Erythroblast (primary cell): Measurements from ENCODE around the gene C21orf58.

Source experiments
- DNase-seq, 2 experiments: peaks; one replicate each; lab custom pipeline; 2025; lab: John Stamatoyannopoulos, UW
- GATA1 ChIP-seq: IDR thresholded peaks from 2 replicates; pipeline ENCODE4 v1.6.1; 2011; ENCODE audit warnings: low read depth, mild to moderate bottlenecking, control low read depth, low read length, moderate library complexity
- POLR2A ChIP-seq: IDR thresholded peaks from 2 replicates; pipeline ENCODE4 v1.6.1; 2011; ENCODE audit warnings: mild to moderate bottlenecking, low read length

The C21orf58 gene

GRCh38 chr21:46286648-46287002, 37.0 kb downstream of the C21orf58 start:
- no peak for DNase-seq
- TF ChIP-seq POLR2A: no peak
- TF ChIP-seq GATA1: no peak

- peak; percentile 84 for TF ChIP-seq POLR2A
- TF ChIP-seq GATA1: no peak
- peak; percentile 92 for DNase-seq
These were observed 37.7 kb downstream of the C21orf58 start, which contains the start of gene YBEY for GRCh38 chr21:46285761-46286647. TSS of gene YBEY (plus strand) at chr21:46286342. CDS start at chr21:46286914, 572 bp downstream.

- TF ChIP-seq POLR2A (no peak), GATA1 (no peak)
- DNase-seq: no peak
These were observed 38.4 kb downstream of the C21orf58 start, which contains the start of gene MCM3AP for GRCh38 chr21:46285206-46285661. TSS of gene MCM3AP (minus strand) at chr21:46285611. CDS start at chr21:46285286, 325 bp downstream.

GRCh38 chr21:46284733-46285132, 38.9 kb downstream of the C21orf58 start:
- no peak for DNase-seq
- TF ChIP-seq GATA1 (no peak), POLR2A (no peak)

GRCh38 chr21:46284077-46284644, 39.5 kb downstream of the C21orf58 start:
- TF ChIP-seq GATA1 (no peak), POLR2A (no peak)
- peak in 1 of 2 experiments; percentile 46 for DNase-seq

- DNase-seq: no peak
- TF ChIP-seq POLR2A: no peak
These were observed 48.8 kb downstream of the C21orf58 start for GRCh38 chr21:46274797-46275390.

GRCh38 chr21:46273341-46273740, 50.3 kb downstream of the C21orf58 start:
- TF ChIP-seq POLR2A (no peak), GATA1 (no peak)
- no peak for DNase-seq

- no peak for DNase-seq
- no peak for TF ChIP-seq POLR2A
- no peak for TF ChIP-seq GATA1
These were observed 54.2 kb downstream of the C21orf58 start for GRCh38 chr21:46269466-46269865.

- TF ChIP-seq POLR2A (no peak), GATA1 (no peak)
- DNase-seq: no peak
These were observed 55.3 kb downstream of the C21orf58 start for GRCh38 chr21:46268371-46268770.

GRCh38 chr21:46266946-46267345, 56.7 kb downstream of the C21orf58 start:
- no peak for TF ChIP-seq GATA1
- TF ChIP-seq POLR2A: no peak
- no peak for DNase-seq

- DNase-seq: no peak
- TF ChIP-seq GATA1: no peak
- no peak for TF ChIP-seq POLR2A
These were observed 57.7 kb downstream of the C21orf58 start for GRCh38 chr21:46265736-46266525.

- peak; percentile 20 to 33 for DNase-seq
These were observed 59.0 kb downstream of the C21orf58 start for GRCh38 chr21:46264690-46265144.

More at GRCh38 chr21:46264690-46265144, 59.0 kb downstream of the C21orf58 start:
- TF ChIP-seq GATA1: no peak
- TF ChIP-seq POLR2A: no peak
